Sigmoid colon (tissue), 4 donors: ENCODE data around the gene FAM25C.
"Not testable (repeated sequence)": the region's sequence is repeated elsewhere in the genome, so short reads cannot be mapped to it uniquely, and the experiment has no call there.

Experiments
- CTCF ChIP-seq, 4 experiments: fragments of 450-650 bp in 3 of 4; fragments of 200-600 bp in 1 of 4; IDR thresholded peaks; one replicate each; pipeline ENCODE4 v1.5.1; 2016 to 2019; ENCODE audit warnings: antibody characterized with exemption in 4 of 4, mild to moderate bottlenecking in 3 of 4, moderate library complexity in 2 of 4
- POLR2A ChIP-seq, 2 donors: fragments of 450-650 bp; IDR thresholded peaks; one replicate each; pipeline ENCODE4 v1.6.1; 2016; ENCODE audit warnings: antibody characterized with exemption in 2 of 2, mild to moderate bottlenecking in 2 of 2, moderate library complexity in 2 of 2
- POLR2AphosphoS5 ChIP-seq, 4 donors: sonication (generic); formaldehyde crosslinking; IDR thresholded peaks; one replicate each; pipeline ENCODE4 v1.6.1; 2017; ENCODE audit warnings: antibody characterized with exemption in 4 of 4

- not testable (repeated sequence) for TF ChIP-seq CTCF, POLR2AphosphoS5, POLR2A (IDR thresholded peaks at IDR 0.05)
These were observed 45.0 kb upstream of the FAM25C start for GRCh38 chr10:48044557-48044956.
